ENCODE results near the gene ATG5. TPM values are rescaled to one million over a fixed set of nuclear protein-coding genes. Genes with fewer than 3 reads are reported as not detected.

ATG5 gene
- total and polyA plus RNA-seq, 9 of the 15 experiments (the other 6 are each of a cell fraction or from before 2014, with no cell fraction given): 29.0 to 80.0 (median 53.2) TPM

DNA sequence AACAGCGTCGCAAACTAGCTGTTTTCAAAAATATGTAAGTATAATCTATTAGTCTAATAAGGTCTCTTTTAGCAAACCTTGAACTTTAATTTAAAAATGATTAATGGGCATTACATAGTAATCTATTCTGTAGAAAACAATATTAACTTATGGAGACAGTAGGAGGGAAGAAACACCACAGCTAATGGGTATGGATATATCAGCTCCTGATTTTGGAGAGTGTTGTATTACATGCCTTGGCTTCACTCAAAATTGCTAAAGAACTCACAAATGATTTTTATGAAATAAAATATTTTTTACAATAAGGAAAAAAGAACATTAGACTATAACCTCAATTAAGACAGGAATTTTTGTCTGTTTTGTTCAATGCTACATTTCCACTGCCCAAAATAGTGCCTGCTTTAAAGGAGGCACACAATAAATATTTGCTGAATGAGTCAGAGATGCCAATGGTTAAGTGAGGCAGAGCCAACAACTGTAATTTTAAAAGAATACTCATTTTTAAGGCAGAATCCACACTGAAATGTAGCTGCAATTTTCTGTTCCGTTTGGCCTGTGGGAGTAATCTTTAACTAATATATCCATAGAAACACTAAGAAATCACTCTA lies 15.7 kb downstream of the ATG5 start:
- no peak for TF ChIP-seq CXXC5 (CRISPR knock-in tag; IDR thresholded peaks at IDR 0.05)
- no peak for TF ChIP-seq NCOA6 (IDR thresholded peaks at IDR 0.05)
- TF ChIP-seq ZNF644 (tag; IDR thresholded peaks at IDR 0.05; ENCODE audit: low read depth): no peak
- POLR2A ChIA-PET: interaction anchor here (0.5 to 1.5 kb wide), 4 partner anchors 16 to 296 kb away, joined by 3 to 4 read pairs (median 4); partner anchors contain the start of gene ATG5

DNA sequence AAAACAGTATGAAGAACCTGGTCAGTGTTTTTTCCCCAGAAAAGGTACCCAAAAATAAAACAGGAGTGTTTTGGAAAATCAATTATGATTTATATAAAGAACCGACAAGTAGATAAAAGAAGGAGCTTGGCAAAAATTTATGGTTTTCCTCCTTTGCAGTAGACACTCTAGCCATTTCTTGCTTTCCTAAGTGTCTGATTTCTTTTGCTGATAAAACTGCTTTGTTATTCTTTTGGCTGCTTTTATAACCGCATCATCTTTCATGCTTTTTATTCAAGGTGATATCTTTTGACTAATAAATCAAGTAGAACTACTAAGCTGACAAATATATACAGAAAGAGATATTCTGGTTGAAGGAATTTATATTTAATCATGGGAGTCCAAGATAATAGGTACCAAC lies 16.6 kb downstream of the ATG5 start:
- intact Hi-C loops (cut with micrococcal nuclease): loop anchor here (10.0 kb wide), 2 partner anchors 574 to 824 kb away; no protein-coding TSS in a partner anchor

More for the DNA sequence above, 15.7 kb downstream of the ATG5 start:
- Histone ChIP-seq H4K20me1 (replicated peaks; ENCODE audit: control insufficient read depth, insufficient read depth, low read length) (0 out of 2 replicates have a peak, but pooled peaks cover 5% of the 10 kb centered on the region), H3K9me3 (replicated peaks; ENCODE audit: control insufficient read depth, insufficient read depth, low read depth, low read length) (no peaks in the 10 kb centered on the region), H3K27me3 (ENCODE audit: control insufficient read depth in 2 of 2, insufficient read depth in 2 of 2, low read length in 2 of 2) (no peaks in the 10 kb centered on the region), H3K79me2 (ENCODE audit: control insufficient read depth, insufficient read depth, low read length) (peaks cover 94% of the 10 kb centered on the region), H3K36me3 (ENCODE audit: control insufficient read depth, insufficient read depth, low read length) (peaks cover 65% of the 10 kb centered on the region), H3K9me1 (ENCODE audit: control insufficient read depth, insufficient read depth, low read length) (no peaks in the 10 kb centered on the region), H3K27ac (ENCODE audit: extremely low read depth, low read depth, low read length) (no peak overlapping the region), H3K9ac (ENCODE audit: insufficient read depth in 1 of 2, low read depth in 2 of 2, low read length in 2 of 2) (no peak overlapping the region), H3K4me3 (no peak overlapping the region), H3K4me1 (replicated peaks in 1 of 2; ENCODE audit: control insufficient read depth in 2 of 2, insufficient read depth in 2 of 2, low read length in 2 of 2) (peaks cover 14 to 39% of the 10 kb centered on the region in 2 experiments), H3K4me2 (ENCODE audit: insufficient read depth, low read length) (no peak overlapping the region), H2AFZ (ENCODE audit: low read depth, low read length) (no peak overlapping the region)
- 85% methylated on average over 3 of the region's 3 CpGs for WGBS (ENCODE audit: insufficient coverage, low coverage, missing lambda C conversion rate)
- in situ Hi-C loops (cut with MboI): no loop called here
- ATAC-seq: no peak
- intact Hi-C loops (cut with micrococcal nuclease): loop anchor here (10.0 kb wide), 3 partner anchors 495 to 825 kb away; no protein-coding TSS in a partner anchor
- DNase-seq (ENCODE audit: extremely low read depth in 1 of 4, low spot score in 3 of 4): no peak
- no TSS peak for BruUV-seq (replicated peaks)
- FAIRE-seq: no peak
- CTCF ChIA-PET (ENCODE audit: low intra/inter-chr PET ratio): no interaction called here

More for the DNA sequence above, 16.6 kb downstream of the ATG5 start:
- Histone ChIP-seq H4K20me1 (replicated peaks; ENCODE audit: control insufficient read depth, insufficient read depth, low read length) (0 out of 2 replicates have a peak, but pooled peaks cover 5% of the 10 kb centered on the region), H3K9me3 (replicated peaks; ENCODE audit: control insufficient read depth, insufficient read depth, low read depth, low read length) (no peaks in the 10 kb centered on the region), H3K4me1 (replicated peaks in 1 of 2; ENCODE audit: control insufficient read depth in 2 of 2, insufficient read depth in 2 of 2, low read length in 2 of 2) (peaks cover 14 to 39% of the 10 kb centered on the region in 2 experiments), H3K4me2 (ENCODE audit: insufficient read depth, low read length) (no peak overlapping the region), H3K27me3 (ENCODE audit: control insufficient read depth in 2 of 2, insufficient read depth in 2 of 2, low read length in 2 of 2) (no peaks in the 10 kb centered on the region), H3K36me3 (ENCODE audit: control insufficient read depth, insufficient read depth, low read length) (peaks cover 58% of the 10 kb centered on the region), H2AFZ (ENCODE audit: low read depth, low read length) (no peak overlapping the region), H3K4me3 (no peak overlapping the region), H3K9ac (ENCODE audit: insufficient read depth in 1 of 2, low read depth in 2 of 2, low read length in 2 of 2) (no peak overlapping the region), H3K27ac (ENCODE audit: extremely low read depth, low read depth, low read length) (no peak overlapping the region), H3K79me2 (ENCODE audit: control insufficient read depth, insufficient read depth, low read length) (peaks cover 92% of the 10 kb centered on the region), H3K9me1 (ENCODE audit: control insufficient read depth, insufficient read depth, low read length) (no peaks in the 10 kb centered on the region)
- CTCF ChIA-PET (ENCODE audit: low intra/inter-chr PET ratio): interaction anchor here (0.6 kb wide), 1 partner anchor 939 kb away, joined by 4 read pairs; no protein-coding TSS in a partner anchor
- peak; percentile 19 for TF ChIP-seq MEIS2 (IDR thresholded peaks at IDR 0.05; ENCODE audit: partially characterized antibody)
- TF ChIP-seq CREB1 (IDR thresholded peaks at IDR 0.05): no peak
- TF ChIP-seq CREB1 (CRISPR knock-in tag; IDR thresholded peaks at IDR 0.05): no peak
- BruUV-seq (replicated peaks): no TSS peak
- no peak for DNase-seq (ENCODE audit: extremely low read depth in 1 of 4, low spot score in 3 of 4)
- 17% methylated on average over 2 of the region's 2 CpGs for WGBS (ENCODE audit: insufficient coverage, low coverage, missing lambda C conversion rate)
- in situ Hi-C loops (cut with MboI): no loop called here
- no peak for ATAC-seq
- POLR2A ChIA-PET: interaction anchor here (0.9 to 1.5 kb wide), 2 partner anchors 19 to 29 kb away, joined by 3 to 4 read pairs; no protein-coding TSS in a partner anchor
- no peak for FAIRE-seq

All from K562 (cell line).